HG03095 (cell line): Measurements from ENCODE around the gene MMP21.

ENCODE experiments used
- ATAC-seq: cut with Tn5 transposase; IDR thresholded peaks from one replicate; pipeline ENCODE4 v1.9.1; 2021; ENCODE audit warnings: moderate library complexity; ENCODE audit not compliant: unreplicated experiment

MMP21 gene

DNA sequence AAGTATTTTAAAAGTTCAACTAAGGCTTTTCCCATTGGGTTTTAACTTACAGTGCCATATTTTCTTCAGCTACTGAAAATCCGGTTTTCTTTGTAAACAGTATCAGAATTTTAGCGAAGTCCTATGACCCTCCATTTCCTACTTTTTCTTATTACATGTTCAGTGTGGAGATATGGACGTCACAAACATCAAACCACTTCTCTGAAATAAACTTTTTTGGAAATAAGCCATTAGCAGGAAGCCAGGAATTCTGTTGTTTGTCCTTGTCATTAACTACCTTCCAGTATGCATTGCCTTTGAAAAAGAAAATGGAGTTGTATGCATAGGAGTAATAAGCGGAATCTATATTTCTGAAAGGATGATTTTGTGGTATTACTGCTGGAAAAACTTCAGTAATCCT, 9.1 kb downstream of the MMP21 start:
- no peak for ATAC-seq

DNA sequence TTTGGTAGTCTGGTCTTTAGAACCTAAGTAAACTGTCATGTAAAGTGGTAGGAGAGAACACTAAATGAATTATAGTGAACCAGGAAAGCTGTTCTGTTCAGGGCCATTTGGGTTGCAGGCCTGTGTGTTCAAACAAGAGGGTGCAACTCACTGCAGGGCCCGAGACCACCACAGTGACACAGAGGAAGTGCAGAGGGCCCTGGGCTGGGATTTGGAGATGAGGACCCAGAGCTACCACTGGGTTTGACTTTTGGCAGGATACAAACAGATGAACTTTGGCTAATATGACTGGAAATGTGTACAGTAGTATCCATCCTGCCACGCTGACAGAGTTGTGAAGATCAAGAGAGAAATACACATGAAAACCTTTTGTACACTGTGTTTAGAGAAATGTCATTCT, 9.8 kb downstream of the MMP21 start:
- no peak for ATAC-seq

GRCh38 chr10:125762692-125763648, 12.7 kb downstream of the MMP21 start:
- ATAC-seq: no peak

- no peak for ATAC-seq
Measured at GRCh38 chr10:125761961-125762360, 13.7 kb downstream of the MMP21 start.

GRCh38 chr10:125757742-125758141, 17.9 kb downstream of the MMP21 start:
- no peak for ATAC-seq

DNA sequence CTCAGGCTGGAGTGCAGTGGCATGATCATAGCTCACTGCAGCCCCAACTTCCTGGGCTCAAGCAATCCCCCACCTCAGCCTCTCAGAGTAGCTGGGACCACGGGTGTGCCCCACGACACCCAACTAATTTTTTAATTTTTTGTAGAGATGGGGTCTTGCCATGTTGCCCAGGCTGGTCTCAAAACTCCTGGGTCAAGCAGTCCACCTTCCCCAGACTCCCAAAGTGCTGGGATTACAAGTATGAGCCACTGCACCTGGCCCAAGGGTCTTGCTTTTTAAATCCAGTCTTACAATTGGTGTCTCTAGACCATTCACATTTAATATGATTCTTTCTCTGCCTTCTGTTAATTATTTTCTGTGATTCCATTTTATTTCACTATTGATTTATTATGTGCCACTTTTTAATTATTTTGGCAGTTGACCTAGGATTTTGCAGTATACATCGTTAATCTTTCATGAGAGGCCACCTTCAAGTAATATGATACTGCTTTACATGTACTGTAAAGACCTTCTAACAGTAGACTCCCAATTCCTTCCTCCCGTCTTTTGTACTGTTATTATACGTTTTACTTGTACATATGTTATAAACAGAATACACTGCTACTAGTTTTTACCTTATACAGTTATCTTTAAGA, 18.7 kb downstream of the MMP21 start:
- no peak for ATAC-seq

GRCh38 chr10:125756196-125756595, 19.4 kb downstream of the MMP21 start:
- ATAC-seq: no peak

GRCh38 chr10:125747417-125747816, 28.2 kb downstream of the MMP21 start:
- no peak for ATAC-seq

- no peak for ATAC-seq
Measured at GRCh38 chr10:125744909-125745308, 30.7 kb downstream of the MMP21 start.

DNA sequence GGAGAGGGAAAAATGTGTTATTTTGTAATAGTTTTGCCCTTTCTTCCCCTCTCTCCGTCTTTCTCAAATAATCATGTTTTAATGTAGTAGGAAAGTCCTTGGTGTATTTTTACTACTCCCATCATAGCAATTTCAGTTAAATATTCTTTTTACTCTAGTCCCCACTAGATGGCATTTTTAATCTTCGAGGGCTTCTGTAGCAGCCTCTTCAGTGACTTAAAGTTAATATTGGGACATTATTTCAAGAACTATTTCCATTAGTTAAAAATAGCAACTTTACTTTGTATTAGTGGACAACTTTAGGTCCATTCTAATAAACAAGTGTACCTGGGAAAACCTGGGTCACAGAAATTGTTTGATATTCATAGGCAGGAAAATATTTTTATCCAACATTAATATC, 33.2 kb downstream of the MMP21 start:
- no peak for ATAC-seq

GRCh38 chr10:125739994-125740679, 35.5 kb downstream of the MMP21 start:
- ATAC-seq: no peak

- no peak for ATAC-seq
Measured at GRCh38 chr10:125738206-125738605, 37.4 kb downstream of the MMP21 start.

- ATAC-seq: no peak
Measured at GRCh38 chr10:125734823-125735222, 40.8 kb downstream of the MMP21 start.

GRCh38 chr10:125734148-125734547, 41.5 kb downstream of the MMP21 start:
- no peak for ATAC-seq

- no peak for ATAC-seq
Measured at GRCh38 chr10:125727436-125727835, 48.2 kb downstream of the MMP21 start.

- no peak for ATAC-seq
Measured at GRCh38 chr10:125726914-125727313, 48.7 kb downstream of the MMP21 start.

DNA sequence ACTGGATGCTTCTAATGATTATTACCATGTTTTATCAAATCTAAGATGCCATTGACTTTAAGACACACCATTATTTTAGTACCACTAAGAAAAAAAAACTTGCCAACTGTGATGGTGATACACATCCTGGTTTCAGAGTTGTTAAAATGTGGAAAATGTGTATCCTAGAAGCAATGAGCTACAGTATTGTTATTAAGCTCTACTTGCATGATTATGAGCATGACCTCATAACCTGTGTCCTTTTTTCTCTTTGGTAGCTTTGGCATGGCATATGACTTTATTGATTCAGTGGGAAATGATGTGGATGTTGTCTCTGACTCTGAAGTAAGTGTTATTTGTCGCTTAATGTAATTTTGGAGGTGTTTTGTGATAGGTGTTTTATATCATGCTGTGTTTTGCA, 52.8 kb downstream of the MMP21 start:
- ATAC-seq: no peak

DNA sequence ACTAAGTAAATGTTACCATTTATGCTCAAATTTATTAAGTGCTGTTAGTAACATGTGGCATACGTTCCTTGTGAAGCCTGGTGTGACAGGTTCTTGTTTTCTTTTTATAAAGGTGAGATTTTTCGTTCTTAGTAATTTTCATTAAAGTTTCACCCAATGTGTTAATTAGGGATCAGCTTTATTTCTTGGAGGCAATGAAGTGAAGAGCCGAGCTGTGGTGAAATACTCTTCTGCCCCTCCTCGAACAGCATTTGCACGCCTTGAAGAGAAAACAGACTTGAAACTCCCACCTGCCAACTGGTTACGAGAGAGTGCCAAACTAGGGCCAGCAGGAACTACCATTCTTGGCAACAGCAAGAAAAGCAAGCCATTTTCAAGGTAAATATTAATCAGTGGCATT, 54.6 kb downstream of the MMP21 start:
- ATAC-seq: no peak

GRCh38 chr10:125720002-125720382, 55.6 kb downstream of the MMP21 start:
- ATAC-seq: no peak

GRCh38 chr10:125719173-125720001, 56.2 kb downstream of the MMP21 start, which contains the start of gene EDRF1:
EDRF1 (plus strand) TSS chr10:125719709; CDS start chr10:125719808, 99 bp downstream.
- peak; percentile 93 for ATAC-seq
